Measurements from ENCODE around the gene NID1.

DNA sequence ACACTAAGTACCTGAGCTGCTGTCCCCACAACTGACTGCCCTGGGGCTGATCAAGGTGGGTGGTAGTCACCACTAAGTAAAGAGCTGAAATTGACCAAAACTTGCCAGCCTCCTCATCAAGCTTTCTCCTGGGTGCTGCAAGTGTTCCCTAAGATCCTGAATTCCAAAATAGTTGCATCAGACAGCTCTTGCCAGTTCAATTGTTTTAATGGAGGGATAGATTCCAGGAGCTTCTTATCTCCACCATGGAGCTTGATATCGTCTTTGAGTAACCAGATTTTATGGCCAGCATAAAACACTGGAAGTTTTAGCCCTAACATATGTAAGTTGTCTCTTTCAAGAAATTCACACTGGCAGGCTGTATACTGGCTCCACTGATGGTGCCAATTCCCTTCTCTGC, 90.3 kb downstream of the NID1 start:
- TF ChIP-seq MXD4 (CRISPR knock-in tag; IDR thresholded peaks at IDR 0.05; ENCODE audit: borderline replicate concordance) = no peak
- TF ChIP-seq FOXP4 (CRISPR knock-in tag; IDR thresholded peaks at IDR 0.05) = no peak
- TF ChIP-seq RORB (CRISPR knock-in tag; IDR thresholded peaks at IDR 0.05) = no peak
- TF ChIP-seq, protein P1, sequence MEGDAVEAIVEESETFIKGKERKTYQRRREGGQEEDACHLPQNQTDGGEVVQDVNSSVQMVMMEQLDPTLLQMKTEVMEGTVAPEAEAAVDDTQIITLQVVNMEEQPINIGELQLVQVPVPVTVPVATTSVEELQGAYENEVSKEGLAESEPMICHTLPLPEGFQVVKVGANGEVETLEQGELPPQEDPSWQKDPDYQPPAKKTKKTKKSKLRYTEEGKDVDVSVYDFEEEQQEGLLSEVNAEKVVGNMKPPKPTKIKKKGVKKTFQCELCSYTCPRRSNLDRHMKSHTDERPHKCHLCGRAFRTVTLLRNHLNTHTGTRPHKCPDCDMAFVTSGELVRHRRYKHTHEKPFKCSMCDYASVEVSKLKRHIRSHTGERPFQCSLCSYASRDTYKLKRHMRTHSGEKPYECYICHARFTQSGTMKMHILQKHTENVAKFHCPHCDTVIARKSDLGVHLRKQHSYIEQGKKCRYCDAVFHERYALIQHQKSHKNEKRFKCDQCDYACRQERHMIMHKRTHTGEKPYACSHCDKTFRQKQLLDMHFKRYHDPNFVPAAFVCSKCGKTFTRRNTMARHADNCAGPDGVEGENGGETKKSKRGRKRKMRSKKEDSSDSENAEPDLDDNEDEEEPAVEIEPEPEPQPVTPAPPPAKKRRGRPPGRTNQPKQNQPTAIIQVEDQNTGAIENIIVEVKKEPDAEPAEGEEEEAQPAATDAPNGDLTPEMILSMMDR (IDR thresholded peaks at IDR 0.05) = no peak
- TF ChIP-seq, protein P2, sequence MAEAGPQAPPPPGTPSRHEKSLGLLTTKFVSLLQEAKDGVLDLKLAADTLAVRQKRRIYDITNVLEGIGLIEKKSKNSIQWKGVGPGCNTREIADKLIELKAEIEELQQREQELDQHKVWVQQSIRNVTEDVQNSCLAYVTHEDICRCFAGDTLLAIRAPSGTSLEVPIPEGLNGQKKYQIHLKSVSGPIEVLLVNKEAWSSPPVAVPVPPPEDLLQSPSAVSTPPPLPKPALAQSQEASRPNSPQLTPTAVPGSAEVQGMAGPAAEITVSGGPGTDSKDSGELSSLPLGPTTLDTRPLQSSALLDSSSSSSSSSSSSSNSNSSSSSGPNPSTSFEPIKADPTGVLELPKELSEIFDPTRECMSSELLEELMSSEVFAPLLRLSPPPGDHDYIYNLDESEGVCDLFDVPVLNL (CRISPR knock-in tag; IDR thresholded peaks at IDR 0.05; ENCODE audit: borderline replicate concordance, low read depth) = no peak
- TF ChIP-seq ZBTB21 (CRISPR knock-in tag; IDR thresholded peaks at IDR 0.05; ENCODE audit: borderline replicate concordance) = no peak
- TF ChIP-seq ZNF263 (CRISPR knock-in tag; IDR thresholded peaks at IDR 0.05; ENCODE audit: low read depth) = no peak
- TF ChIP-seq, protein P3, sequence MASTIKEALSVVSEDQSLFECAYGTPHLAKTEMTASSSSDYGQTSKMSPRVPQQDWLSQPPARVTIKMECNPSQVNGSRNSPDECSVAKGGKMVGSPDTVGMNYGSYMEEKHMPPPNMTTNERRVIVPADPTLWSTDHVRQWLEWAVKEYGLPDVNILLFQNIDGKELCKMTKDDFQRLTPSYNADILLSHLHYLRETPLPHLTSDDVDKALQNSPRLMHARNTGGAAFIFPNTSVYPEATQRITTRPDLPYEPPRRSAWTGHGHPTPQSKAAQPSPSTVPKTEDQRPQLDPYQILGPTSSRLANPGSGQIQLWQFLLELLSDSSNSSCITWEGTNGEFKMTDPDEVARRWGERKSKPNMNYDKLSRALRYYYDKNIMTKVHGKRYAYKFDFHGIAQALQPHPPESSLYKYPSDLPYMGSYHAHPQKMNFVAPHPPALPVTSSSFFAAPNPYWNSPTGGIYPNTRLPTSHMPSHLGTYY (CRISPR knock-in tag; IDR thresholded peaks at IDR 0.05) = no peak
- TF ChIP-seq NR3C1 (CRISPR knock-in tag; conservative IDR thresholded peaks at IDR 0.05; ENCODE audit: low read depth) = no peak
